DOHH2 (cell line): ENCODE results near the gene LDLRAD4.

ENCODE experiments used
- H3F3A ChIP-seq: fragments of 200-600 bp; sonication (generic), shearing (Covaris generic); 2 replicates; pipeline ENCODE4 v1.6.0; 2016; ENCODE audit warnings: antibody characterized with exemption, mild to moderate bottlenecking; ENCODE audit not compliant: control insufficient read depth, insufficient read depth
- H3K27ac ChIP-seq: fragments of 200-600 bp; sonication (generic); 2 replicates; pipeline ENCODE4 v1.5.1; 2014; ENCODE audit warnings: low read depth, mild to moderate bottlenecking, low read length, moderate library complexity
- H3K27me3 ChIP-seq: fragments of 200-600 bp; sonication (generic); 2 replicates; pipeline ENCODE4 v1.6.1; 2014; ENCODE audit warnings: mild to moderate bottlenecking, low read length, mixed read lengths; ENCODE audit not compliant: control insufficient read depth
- H3K36me3 ChIP-seq: fragments of 200-600 bp; sonication (generic); 2 replicates; pipeline ENCODE4 v1.6.1; 2014; ENCODE audit warnings: mild to moderate bottlenecking, low read length, moderate library complexity, mixed read lengths; ENCODE audit not compliant: control insufficient read depth
- H3K4me1 ChIP-seq: fragments of 200-600 bp; sonication (generic); 2 replicates; pipeline ENCODE4 v1.6.1; 2014; ENCODE audit warnings: mild to moderate bottlenecking, low read length, mixed read lengths; ENCODE audit not compliant: control insufficient read depth
- H3K4me2 ChIP-seq: fragments of 200-600 bp; sonication (generic); 2 replicates; pipeline ENCODE4 v1.6.0; 2014; ENCODE audit warnings: mild to moderate bottlenecking, low read length, moderate library complexity
- H3K4me3 ChIP-seq: fragments of 200-600 bp; sonication (generic); 2 replicates; pipeline ENCODE4 v1.5.1; 2014; ENCODE audit warnings: mild to moderate bottlenecking, low read length, mixed read lengths
- H3K79me2 ChIP-seq: fragments of 200-600 bp; sonication (generic); 2 replicates; pipeline ENCODE4 v1.6.1; 2014; ENCODE audit warnings: mild to moderate bottlenecking, low read length, mixed read lengths; ENCODE audit not compliant: control insufficient read depth
- H3K9me2 ChIP-seq: fragments of 200-600 bp; sonication (generic); replicated peaks from 2 replicates; pipeline ENCODE4 v1.6.1; 2014; ENCODE audit warnings: mild to moderate bottlenecking, low read length, mixed read lengths; ENCODE audit not compliant: control insufficient read depth
- H3K9me3 ChIP-seq: fragments of 200-600 bp; sonication (generic); 2 replicates; pipeline ENCODE4 v1.6.1; 2014; ENCODE audit warnings: antibody characterized with exemption, low read length, mixed read lengths; ENCODE audit not compliant: control insufficient read depth, insufficient read depth
- H4K20me1 ChIP-seq: fragments of 200-600 bp; sonication (generic); 2 replicates; pipeline ENCODE4 v1.6.0; 2014; ENCODE audit warnings: low read depth, mild to moderate bottlenecking, antibody characterized with exemption, low read length, moderate library complexity; ENCODE audit not compliant: control insufficient read depth, insufficient read depth
- CTCF ChIP-seq: fragments of 200-600 bp; sonication (generic); IDR thresholded peaks from one replicate; pipeline ENCODE4 v1.5.1; 2014; ENCODE audit warnings: antibody characterized with exemption, mild to moderate bottlenecking, low read depth, low read length; ENCODE audit not compliant: poor library complexity, severe bottlenecking
- EZH2phosphoT487 ChIP-seq: fragments of 200-600 bp; sonication (generic); IDR thresholded peaks from 2 replicates; pipeline ENCODE4 v1.6.1; 2017; ENCODE audit warnings: borderline replicate concordance, mild to moderate bottlenecking, antibody characterized with exemption, low read length, moderate library complexity, mixed read lengths

The LDLRAD4 gene

GRCh38 chr18:13233787-13234783 is 15.5 kb downstream of the LDLRAD4 start:
- no peak overlapping the region for H3K27ac ChIP-seq
- no peaks in the 10 kb centered on the region for H3F3A ChIP-seq
- no peaks in the 10 kb centered on the region for H3K79me2 ChIP-seq
- H3K9me3 ChIP-seq = no peaks in the 10 kb centered on the region
- no peak overlapping the region for H3K4me2 ChIP-seq
- H3K4me3 ChIP-seq = no peak overlapping the region
- no peaks in the 10 kb centered on the region for H3K27me3 ChIP-seq
- no peaks in the 10 kb centered on the region for H3K4me1 ChIP-seq
- H4K20me1 ChIP-seq = no peaks in the 10 kb centered on the region
- no peaks in the 10 kb centered on the region for H3K9me2 ChIP-seq
- no peaks in the 10 kb centered on the region for H3K36me3 ChIP-seq
- TF ChIP-seq CTCF = no peak
- no peak for TF ChIP-seq EZH2phosphoT487

GRCh38 chr18:13235421-13235831 is 16.9 kb downstream of the LDLRAD4 start:
- TF ChIP-seq CTCF (no peak), EZH2phosphoT487 (no peak)
- Histone ChIP-seq H3K9me2 (no peaks in the 10 kb centered on the region), H3K36me3 (no peaks in the 10 kb centered on the region), H3K79me2 (no peaks in the 10 kb centered on the region), H3K4me2 (no peak overlapping the region), H3K27me3 (no peaks in the 10 kb centered on the region), H3K27ac (no peak overlapping the region), H3K4me3 (no peak overlapping the region), H3F3A (no peaks in the 10 kb centered on the region), H3K9me3 (no peaks in the 10 kb centered on the region), H4K20me1 (no peaks in the 10 kb centered on the region), H3K4me1 (no peaks in the 10 kb centered on the region)

GRCh38 chr18:13235981-13236380 is 17.4 kb downstream of the LDLRAD4 start:
- no peak overlapping the region for H3K27ac ChIP-seq
- no peak overlapping the region for H3K4me3 ChIP-seq
- no peaks in the 10 kb centered on the region for H3K27me3 ChIP-seq
- no peaks in the 10 kb centered on the region for H3K79me2 ChIP-seq
- H4K20me1 ChIP-seq = no peaks in the 10 kb centered on the region
- no peak for TF ChIP-seq EZH2phosphoT487
- TF ChIP-seq CTCF = no peak
- H3K4me1 ChIP-seq = no peaks in the 10 kb centered on the region
- H3K9me3 ChIP-seq = no peaks in the 10 kb centered on the region
- H3F3A ChIP-seq = no peaks in the 10 kb centered on the region
- no peaks in the 10 kb centered on the region for H3K36me3 ChIP-seq
- H3K9me2 ChIP-seq = no peaks in the 10 kb centered on the region
- H3K4me2 ChIP-seq = no peak overlapping the region
